GM23338 (cell line): ENCODE results near the gene KIAA1191.
A peak's percentile ranks its signal among the peaks of the same experiment; 100 is the strongest.

Experiments used
- CREB1 ChIP-seq: fragments of 250-450 bp; sonication (Bioruptor Pico); IDR thresholded peaks from 2 replicates; pipeline ENCODE4 v1.5.0; 2020; ENCODE audit warnings: low read depth, mild to moderate bottlenecking, moderate library complexity
- EZH2 ChIP-seq: fragments of 200-600 bp; sonication (generic); IDR thresholded peaks from one replicate; pipeline ENCODE4 v1.8.0; 2017; ENCODE audit warnings: antibody characterized with exemption, mild to moderate bottlenecking, low read depth; ENCODE audit not compliant: unreplicated experiment
- EZH2phosphoT487 ChIP-seq: fragments of 200-600 bp; sonication (generic); IDR thresholded peaks from one replicate; pipeline ENCODE4 v1.8.1; 2018; ENCODE audit warnings: antibody characterized with exemption; ENCODE audit not compliant: unreplicated experiment
- JUNB ChIP-seq: IDR thresholded peaks from one replicate; pipeline ENCODE4 v1.6.1; 2016; ENCODE audit warnings: antibody characterized with exemption; ENCODE audit not compliant: unreplicated experiment
- NANOG ChIP-seq: IDR thresholded peaks from 2 replicates; pipeline ENCODE4 v1.6.1; 2016; ENCODE audit warnings: antibody characterized with exemption, borderline replicate concordance
- POLR2AphosphoS5 ChIP-seq: IDR thresholded peaks from 2 replicates; pipeline ENCODE4 v1.6.1; 2016; ENCODE audit warnings: antibody characterized with exemption, low read depth
- STAT1 ChIP-seq: IDR thresholded peaks from one replicate; pipeline ENCODE4 v1.6.1; 2016; ENCODE audit warnings: antibody characterized with exemption; ENCODE audit not compliant: unreplicated experiment
- ZNF114 ChIP-seq: fragments of 250-450 bp; sonication (Bioruptor Pico); IDR thresholded peaks from 2 replicates; pipeline ENCODE4 v1.5.0; 2020; ENCODE audit warnings: mild to moderate bottlenecking, moderate library complexity
- ZNF331 ChIP-seq: fragments of 250-450 bp; sonication (Bioruptor Pico); IDR thresholded peaks from 2 replicates; pipeline ENCODE4 v1.5.0; 2020; ENCODE audit warnings: low read depth, mild to moderate bottlenecking, moderate library complexity
- TF ChIP-seq, protein P1 (sequence below), 2 experiments: fragments of 200-600 bp in 1 of 2; sonication (generic) in 1 of 2; conservative IDR thresholded peaks; 2 replicates each; pipeline versions ENCODE4 v1.5.1 to v1.6.1; 2016 to 2017; ENCODE audit warnings: antibody characterized with exemption in 2 of 2, low read depth in 2 of 2, mild to moderate bottlenecking in 2 of 2, moderate library complexity in 1 of 2
- TF ChIP-seq, protein P2 (sequence below): IDR thresholded peaks from one replicate; pipeline ENCODE4 v1.6.1; 2018; ENCODE audit warnings: antibody characterized with exemption; ENCODE audit not compliant: unreplicated experiment
- TF ChIP-seq, protein P3 (sequence below): fragments of 250-450 bp; sonication (Bioruptor Pico); IDR thresholded peaks from 2 replicates; pipeline ENCODE4 v1.5.0; 2020; ENCODE audit warnings: mild to moderate bottlenecking, moderate library complexity
- TF ChIP-seq, protein P4 (sequence below): IDR thresholded peaks from 2 replicates; pipeline ENCODE4 v1.6.1; 2016; ENCODE audit warnings: antibody characterized with exemption

DNA sequence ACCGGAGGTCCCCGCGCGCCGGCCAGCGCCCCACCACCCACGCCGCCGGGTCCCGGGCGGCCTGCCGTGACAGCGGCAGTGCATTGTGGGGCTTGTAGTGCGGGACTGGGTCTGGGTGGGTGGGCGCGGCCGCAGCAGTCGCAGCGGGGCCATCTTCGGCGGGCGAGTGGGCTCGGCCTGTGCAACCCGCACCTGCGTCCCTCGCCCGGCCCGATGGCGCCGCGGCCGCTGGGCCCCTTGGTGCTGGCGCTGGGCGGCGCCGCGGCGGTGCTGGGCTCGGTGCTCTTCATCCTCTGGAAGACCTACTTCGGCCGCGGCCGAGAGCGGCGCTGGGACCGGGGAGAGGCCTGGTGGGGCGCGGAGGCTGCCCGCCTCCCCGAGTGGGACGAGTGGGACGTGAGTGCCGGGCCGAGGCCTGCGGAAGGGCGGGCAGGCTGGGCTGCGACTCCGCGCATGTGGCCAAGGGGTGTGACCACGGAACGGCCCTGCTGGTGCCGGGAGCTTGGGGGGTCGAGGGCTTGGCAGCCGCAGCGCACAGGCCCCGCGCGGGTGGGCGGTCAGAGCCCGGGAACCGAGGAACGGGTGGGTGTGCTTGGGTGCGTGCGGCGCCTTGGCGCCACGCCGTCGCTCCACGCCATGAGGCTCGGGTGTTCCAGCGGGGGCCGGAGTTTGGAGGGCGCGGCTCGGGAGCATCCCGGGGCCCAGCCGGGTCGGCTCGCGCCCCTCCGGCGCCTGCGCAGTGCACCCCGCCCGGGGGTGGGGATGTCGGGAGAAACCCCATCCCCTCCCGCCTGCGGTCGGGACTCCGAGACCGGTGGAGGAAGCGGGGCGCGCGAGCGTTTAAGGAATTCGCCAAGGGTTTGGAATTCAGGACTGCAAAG, 4.0 kb upstream of the KIAA1191 start, which contains the start of gene ARL10:
- TF ChIP-seq, protein P1, sequence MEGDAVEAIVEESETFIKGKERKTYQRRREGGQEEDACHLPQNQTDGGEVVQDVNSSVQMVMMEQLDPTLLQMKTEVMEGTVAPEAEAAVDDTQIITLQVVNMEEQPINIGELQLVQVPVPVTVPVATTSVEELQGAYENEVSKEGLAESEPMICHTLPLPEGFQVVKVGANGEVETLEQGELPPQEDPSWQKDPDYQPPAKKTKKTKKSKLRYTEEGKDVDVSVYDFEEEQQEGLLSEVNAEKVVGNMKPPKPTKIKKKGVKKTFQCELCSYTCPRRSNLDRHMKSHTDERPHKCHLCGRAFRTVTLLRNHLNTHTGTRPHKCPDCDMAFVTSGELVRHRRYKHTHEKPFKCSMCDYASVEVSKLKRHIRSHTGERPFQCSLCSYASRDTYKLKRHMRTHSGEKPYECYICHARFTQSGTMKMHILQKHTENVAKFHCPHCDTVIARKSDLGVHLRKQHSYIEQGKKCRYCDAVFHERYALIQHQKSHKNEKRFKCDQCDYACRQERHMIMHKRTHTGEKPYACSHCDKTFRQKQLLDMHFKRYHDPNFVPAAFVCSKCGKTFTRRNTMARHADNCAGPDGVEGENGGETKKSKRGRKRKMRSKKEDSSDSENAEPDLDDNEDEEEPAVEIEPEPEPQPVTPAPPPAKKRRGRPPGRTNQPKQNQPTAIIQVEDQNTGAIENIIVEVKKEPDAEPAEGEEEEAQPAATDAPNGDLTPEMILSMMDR (conservative IDR thresholded peaks at IDR 0.05; ENCODE audit: low read depth in 2 of 2), result no peak
- peak; percentile 42; the same call in 1 of the 2 replicates for TF ChIP-seq POLR2AphosphoS5
- no peak for TF ChIP-seq EZH2
- TF ChIP-seq, protein P2, sequence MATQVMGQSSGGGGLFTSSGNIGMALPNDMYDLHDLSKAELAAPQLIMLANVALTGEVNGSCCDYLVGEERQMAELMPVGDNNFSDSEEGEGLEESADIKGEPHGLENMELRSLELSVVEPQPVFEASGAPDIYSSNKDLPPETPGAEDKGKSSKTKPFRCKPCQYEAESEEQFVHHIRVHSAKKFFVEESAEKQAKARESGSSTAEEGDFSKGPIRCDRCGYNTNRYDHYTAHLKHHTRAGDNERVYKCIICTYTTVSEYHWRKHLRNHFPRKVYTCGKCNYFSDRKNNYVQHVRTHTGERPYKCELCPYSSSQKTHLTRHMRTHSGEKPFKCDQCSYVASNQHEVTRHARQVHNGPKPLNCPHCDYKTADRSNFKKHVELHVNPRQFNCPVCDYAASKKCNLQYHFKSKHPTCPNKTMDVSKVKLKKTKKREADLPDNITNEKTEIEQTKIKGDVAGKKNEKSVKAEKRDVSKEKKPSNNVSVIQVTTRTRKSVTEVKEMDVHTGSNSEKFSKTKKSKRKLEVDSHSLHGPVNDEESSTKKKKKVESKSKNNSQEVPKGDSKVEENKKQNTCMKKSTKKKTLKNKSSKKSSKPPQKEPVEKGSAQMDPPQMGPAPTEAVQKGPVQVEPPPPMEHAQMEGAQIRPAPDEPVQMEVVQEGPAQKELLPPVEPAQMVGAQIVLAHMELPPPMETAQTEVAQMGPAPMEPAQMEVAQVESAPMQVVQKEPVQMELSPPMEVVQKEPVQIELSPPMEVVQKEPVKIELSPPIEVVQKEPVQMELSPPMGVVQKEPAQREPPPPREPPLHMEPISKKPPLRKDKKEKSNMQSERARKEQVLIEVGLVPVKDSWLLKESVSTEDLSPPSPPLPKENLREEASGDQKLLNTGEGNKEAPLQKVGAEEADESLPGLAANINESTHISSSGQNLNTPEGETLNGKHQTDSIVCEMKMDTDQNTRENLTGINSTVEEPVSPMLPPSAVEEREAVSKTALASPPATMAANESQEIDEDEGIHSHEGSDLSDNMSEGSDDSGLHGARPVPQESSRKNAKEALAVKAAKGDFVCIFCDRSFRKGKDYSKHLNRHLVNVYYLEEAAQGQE, result no peak
- no peak for TF ChIP-seq CREB1 (CRISPR knock-in tag)
- no peak for TF ChIP-seq STAT1
- TF ChIP-seq EZH2phosphoT487, result no peak
- no peak for TF ChIP-seq JUNB
- TF ChIP-seq, protein P3, sequence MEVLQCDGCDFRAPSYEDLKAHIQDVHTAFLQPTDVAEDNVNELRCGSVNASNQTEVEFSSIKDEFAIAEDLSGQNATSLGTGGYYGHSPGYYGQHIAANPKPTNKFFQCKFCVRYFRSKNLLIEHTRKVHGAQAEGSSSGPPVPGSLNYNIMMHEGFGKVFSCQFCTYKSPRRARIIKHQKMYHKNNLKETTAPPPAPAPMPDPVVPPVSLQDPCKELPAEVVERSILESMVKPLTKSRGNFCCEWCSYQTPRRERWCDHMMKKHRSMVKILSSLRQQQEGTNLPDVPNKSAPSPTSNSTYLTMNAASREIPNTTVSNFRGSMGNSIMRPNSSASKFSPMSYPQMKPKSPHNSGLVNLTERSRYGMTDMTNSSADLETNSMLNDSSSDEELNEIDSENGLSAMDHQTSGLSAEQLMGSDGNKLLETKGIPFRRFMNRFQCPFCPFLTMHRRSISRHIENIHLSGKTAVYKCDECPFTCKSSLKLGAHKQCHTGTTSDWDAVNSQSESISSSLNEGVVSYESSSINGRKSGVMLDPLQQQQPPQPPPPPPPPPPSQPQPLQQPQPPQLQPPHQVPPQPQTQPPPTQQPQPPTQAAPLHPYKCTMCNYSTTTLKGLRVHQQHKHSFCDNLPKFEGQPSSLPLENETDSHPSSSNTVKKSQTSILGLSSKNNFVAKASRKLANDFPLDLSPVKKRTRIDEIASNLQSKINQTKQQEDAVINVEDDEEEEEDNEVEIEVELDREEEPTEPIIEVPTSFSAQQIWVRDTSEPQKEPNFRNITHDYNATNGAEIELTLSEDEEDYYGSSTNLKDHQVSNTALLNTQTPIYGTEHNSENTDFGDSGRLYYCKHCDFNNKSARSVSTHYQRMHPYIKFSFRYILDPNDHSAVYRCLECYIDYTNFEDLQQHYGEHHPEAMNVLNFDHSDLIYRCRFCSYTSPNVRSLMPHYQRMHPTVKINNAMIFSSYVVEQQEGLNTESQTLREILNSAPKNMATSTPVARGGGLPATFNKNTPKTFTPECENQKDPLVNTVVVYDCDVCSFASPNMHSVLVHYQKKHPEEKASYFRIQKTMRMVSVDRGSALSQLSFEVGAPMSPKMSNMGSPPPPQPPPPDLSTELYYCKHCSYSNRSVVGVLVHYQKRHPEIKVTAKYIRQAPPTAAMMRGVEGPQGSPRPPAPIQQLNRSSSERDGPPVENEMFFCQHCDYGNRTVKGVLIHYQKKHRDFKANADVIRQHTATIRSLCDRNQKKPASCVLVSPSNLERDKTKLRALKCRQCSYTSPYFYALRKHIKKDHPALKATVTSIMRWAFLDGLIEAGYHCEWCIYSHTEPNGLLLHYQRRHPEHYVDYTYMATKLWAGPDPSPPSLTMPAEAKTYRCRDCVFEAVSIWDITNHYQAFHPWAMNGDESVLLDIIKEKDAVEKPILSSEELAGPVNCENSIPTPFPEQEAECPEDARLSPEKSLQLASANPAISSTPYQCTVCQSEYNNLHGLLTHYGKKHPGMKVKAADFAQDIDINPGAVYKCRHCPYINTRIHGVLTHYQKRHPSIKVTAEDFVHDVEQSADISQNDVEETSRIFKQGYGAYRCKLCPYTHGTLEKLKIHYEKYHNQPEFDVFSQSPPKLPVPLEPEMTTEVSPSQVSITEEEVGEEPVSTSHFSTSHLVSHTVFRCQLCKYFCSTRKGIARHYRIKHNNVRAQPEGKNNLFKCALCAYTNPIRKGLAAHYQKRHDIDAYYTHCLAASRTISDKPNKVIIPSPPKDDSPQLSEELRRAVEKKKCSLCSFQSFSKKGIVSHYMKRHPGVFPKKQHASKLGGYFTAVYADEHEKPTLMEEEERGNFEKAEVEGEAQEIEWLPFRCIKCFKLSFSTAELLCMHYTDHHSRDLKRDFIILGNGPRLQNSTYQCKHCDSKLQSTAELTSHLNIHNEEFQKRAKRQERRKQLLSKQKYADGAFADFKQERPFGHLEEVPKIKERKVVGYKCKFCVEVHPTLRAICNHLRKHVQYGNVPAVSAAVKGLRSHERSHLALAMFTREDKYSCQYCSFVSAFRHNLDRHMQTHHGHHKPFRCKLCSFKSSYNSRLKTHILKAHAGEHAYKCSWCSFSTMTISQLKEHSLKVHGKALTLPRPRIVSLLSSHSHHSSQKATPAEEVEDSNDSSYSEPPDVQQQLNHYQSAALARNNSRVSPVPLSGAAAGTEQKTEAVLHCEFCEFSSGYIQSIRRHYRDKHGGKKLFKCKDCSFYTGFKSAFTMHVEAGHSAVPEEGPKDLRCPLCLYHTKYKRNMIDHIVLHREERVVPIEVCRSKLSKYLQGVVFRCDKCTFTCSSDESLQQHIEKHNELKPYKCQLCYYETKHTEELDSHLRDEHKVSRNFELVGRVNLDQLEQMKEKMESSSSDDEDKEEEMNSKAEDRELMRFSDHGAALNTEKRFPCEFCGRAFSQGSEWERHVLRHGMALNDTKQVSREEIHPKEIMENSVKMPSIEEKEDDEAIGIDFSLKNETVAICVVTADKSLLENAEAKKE, result no peak
- no peak for TF ChIP-seq ZNF114
- TF ChIP-seq, protein P4, sequence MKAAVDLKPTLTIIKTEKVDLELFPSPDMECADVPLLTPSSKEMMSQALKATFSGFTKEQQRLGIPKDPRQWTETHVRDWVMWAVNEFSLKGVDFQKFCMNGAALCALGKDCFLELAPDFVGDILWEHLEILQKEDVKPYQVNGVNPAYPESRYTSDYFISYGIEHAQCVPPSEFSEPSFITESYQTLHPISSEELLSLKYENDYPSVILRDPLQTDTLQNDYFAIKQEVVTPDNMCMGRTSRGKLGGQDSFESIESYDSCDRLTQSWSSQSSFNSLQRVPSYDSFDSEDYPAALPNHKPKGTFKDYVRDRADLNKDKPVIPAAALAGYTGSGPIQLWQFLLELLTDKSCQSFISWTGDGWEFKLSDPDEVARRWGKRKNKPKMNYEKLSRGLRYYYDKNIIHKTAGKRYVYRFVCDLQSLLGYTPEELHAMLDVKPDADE, result no peak
- no peak for TF ChIP-seq ZNF331
- no peak for TF ChIP-seq NANOG
